NCI-H82 treated with DMSO at 0.1 percent for 48 hours (cell line): ENCODE measurements around the gene INAVA.
"Not testable (repeated sequence)": the region's sequence is repeated elsewhere in the genome, so short reads cannot be mapped to it uniquely, and the experiment has no call there.

ENCODE experiments used
- DNase-seq: peaks from one replicate; lab custom pipeline; 2025; ENCODE audit not compliant: unreplicated experiment; lab: John Stamatoyannopoulos, UW

The INAVA gene

GRCh38 chr1:200917291-200917817 is 22.7 kb downstream of the INAVA start:
- no peak for DNase-seq

- no peak for DNase-seq
Observed at GRCh38 chr1:200918006-200918405, 23.3 kb downstream of the INAVA start.

- no peak for DNase-seq
Observed at GRCh38 chr1:200919386-200919785, 24.7 kb downstream of the INAVA start.

- no peak for DNase-seq
Observed at GRCh38 chr1:200921571-200922110, 26.9 kb downstream of the INAVA start.

- DNase-seq, result no peak
Observed at GRCh38 chr1:200922406-200922805, 27.7 kb downstream of the INAVA start.

- DNase-seq, result no peak
Observed at GRCh38 chr1:200923601-200924000, 28.9 kb downstream of the INAVA start.

GRCh38 chr1:200925831-200926230 is 31.1 kb downstream of the INAVA start:
- DNase-seq, result no peak

- no peak for DNase-seq
Observed at GRCh38 chr1:200929530-200930278, 35.0 kb downstream of the INAVA start.

- DNase-seq, result not testable (repeated sequence)
Observed at GRCh38 chr1:200930285-200930684, 35.6 kb downstream of the INAVA start.

- no peak for DNase-seq
Observed at GRCh38 chr1:200931776-200932175, 37.1 kb downstream of the INAVA start.

- no peak for DNase-seq
Observed at GRCh38 chr1:200934676-200935245, 40.1 kb downstream of the INAVA start.

GRCh38 chr1:200935286-200935962 is 40.7 kb downstream of the INAVA start:
- not testable (repeated sequence) for DNase-seq

GRCh38 chr1:200938955-200939354 is 44.3 kb downstream of the INAVA start:
- no peak for DNase-seq

- no peak for DNase-seq
Observed at GRCh38 chr1:200945111-200945510, 50.4 kb downstream of the INAVA start.

GRCh38 chr1:200947059-200947566 is 52.4 kb downstream of the INAVA start:
- DNase-seq, result no peak

- no peak for DNase-seq
Observed at GRCh38 chr1:200949626-200950025, 54.9 kb downstream of the INAVA start.

GRCh38 chr1:200951016-200951415 is 56.3 kb downstream of the INAVA start:
- no peak for DNase-seq

- DNase-seq, result no peak
Observed at GRCh38 chr1:200954434-200954833, 59.7 kb downstream of the INAVA start.

- no peak for DNase-seq
Observed at GRCh38 chr1:200958597-200958996, 63.9 kb downstream of the INAVA start.

- DNase-seq, result no peak
Observed at GRCh38 chr1:200959411-200959921, 64.8 kb downstream of the INAVA start.

GRCh38 chr1:200960236-200960947 is 65.7 kb downstream of the INAVA start:
- DNase-seq, result no peak
